Measurements from ENCODE around the gene CRMP1. TPM values are rescaled to one million over a fixed set of nuclear protein-coding genes. Genes with fewer than 3 reads are reported as not detected.
"Not testable (repeated sequence)": the region's sequence is repeated elsewhere in the genome, so short reads cannot be mapped to it uniquely, and the experiment has no call there.

The CRMP1 gene
- total RNA-seq, 1 donor from 2014 or later: 1.4 TPM

- no peaks in the 10 kb centered on the region for H3K9me3 ChIP-seq (replicated peaks)
- TF ChIP-seq, protein P1, sequence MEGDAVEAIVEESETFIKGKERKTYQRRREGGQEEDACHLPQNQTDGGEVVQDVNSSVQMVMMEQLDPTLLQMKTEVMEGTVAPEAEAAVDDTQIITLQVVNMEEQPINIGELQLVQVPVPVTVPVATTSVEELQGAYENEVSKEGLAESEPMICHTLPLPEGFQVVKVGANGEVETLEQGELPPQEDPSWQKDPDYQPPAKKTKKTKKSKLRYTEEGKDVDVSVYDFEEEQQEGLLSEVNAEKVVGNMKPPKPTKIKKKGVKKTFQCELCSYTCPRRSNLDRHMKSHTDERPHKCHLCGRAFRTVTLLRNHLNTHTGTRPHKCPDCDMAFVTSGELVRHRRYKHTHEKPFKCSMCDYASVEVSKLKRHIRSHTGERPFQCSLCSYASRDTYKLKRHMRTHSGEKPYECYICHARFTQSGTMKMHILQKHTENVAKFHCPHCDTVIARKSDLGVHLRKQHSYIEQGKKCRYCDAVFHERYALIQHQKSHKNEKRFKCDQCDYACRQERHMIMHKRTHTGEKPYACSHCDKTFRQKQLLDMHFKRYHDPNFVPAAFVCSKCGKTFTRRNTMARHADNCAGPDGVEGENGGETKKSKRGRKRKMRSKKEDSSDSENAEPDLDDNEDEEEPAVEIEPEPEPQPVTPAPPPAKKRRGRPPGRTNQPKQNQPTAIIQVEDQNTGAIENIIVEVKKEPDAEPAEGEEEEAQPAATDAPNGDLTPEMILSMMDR (IDR thresholded peaks at IDR 0.05; ENCODE audit: borderline replicate concordance): no peak
Observed at GRCh38 chr4:5857199-5857598, 35.7 kb downstream of the CRMP1 start.

DNA sequence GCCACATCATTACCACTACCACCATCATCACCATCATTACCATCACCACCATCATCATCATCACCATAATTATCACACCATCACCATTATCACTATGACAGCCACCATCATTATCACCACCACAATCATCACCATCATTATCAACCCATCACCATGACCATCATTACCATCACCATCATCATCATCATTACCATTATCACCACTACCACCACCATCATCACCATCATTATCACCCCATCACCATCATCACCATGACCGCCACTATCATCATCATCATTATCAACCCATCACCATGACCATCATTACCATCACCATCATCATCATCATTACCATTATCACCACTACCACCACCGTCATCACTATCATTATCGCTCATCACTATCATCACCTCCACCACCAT, 36.5 kb downstream of the CRMP1 start:
- H3K27ac ChIP-seq (replicated peaks); H3K36me3 ChIP-seq; DNase-seq; intact Hi-C loops (cut with micrococcal nuclease); H3K9me3 ChIP-seq (replicated peaks); H3K4me1 ChIP-seq; H3K4me3 ChIP-seq: not testable (repeated sequence)
- peaks cover 32% of the 10 kb centered on the region for H3K27me3 ChIP-seq (ENCODE audit: low read depth)

More at GRCh38 chr4:5857199-5857598, 35.7 kb downstream of the CRMP1 start:
- H3K4me3 ChIP-seq: no peak overlapping the region
- DNase-seq: no peak
- H3K27ac ChIP-seq (replicated peaks): no peak overlapping the region
- no peaks in the 10 kb centered on the region for H3K4me1 ChIP-seq
- intact Hi-C loops (cut with micrococcal nuclease): no loop called here
- H3K36me3 ChIP-seq: no peaks in the 10 kb centered on the region
- peaks cover 34% of the 10 kb centered on the region for H3K27me3 ChIP-seq (ENCODE audit: low read depth)

- H3K27ac ChIP-seq (replicated peaks): no peak overlapping the region
- no peak for DNase-seq
- intact Hi-C loops (cut with micrococcal nuclease): no loop called here
Observed at GRCh38 chr4:5854929-5855328, 38.0 kb downstream of the CRMP1 start.

DNA sequence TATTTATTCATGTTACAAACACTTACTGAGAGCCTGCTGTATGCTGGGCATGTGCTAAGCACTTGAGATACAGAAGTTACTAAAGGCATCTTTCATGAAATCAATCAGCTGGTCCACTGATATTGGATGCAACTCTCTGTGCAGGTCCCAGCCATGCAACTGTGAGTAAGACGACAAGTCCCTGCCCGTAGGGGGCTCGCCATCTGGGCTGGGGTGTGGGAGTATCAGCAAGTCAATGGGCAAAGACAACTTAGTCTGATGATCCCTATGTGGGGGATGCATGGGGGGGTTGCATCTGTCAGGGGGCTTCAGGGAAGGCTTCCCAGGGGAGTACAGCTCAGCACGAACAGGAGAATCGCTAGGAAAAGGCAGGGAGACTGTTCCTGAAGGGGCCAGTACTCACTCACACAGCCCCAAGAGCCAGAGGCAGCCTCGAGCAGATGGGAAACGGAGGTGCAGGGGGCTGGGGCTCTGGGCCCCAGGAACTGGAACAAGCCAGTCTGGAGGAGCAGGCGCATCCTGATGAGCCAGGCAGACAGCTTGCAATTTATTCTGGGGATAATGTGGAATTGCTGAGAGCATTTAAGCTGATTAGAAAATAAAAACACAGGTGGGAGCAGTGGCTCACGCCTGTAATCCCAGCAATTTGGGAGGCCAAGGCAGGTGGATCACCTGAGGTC, 40.2 kb downstream of the CRMP1 start:
- Histone ChIP-seq H3K27ac (replicated peaks) (no peak overlapping the region), H3K9me3 (replicated peaks) (no peaks in the 10 kb centered on the region), H3K36me3 (no peaks in the 10 kb centered on the region), H3K4me1 (no peaks in the 10 kb centered on the region), H3K4me3 (no peak overlapping the region), H3K27me3 (ENCODE audit: low read depth) (peaks cover 40% of the 10 kb centered on the region)
- intact Hi-C loops (cut with micrococcal nuclease): no loop called here
- no peak for DNase-seq
- TF ChIP-seq, protein P1 (IDR thresholded peaks at IDR 0.05; ENCODE audit: borderline replicate concordance): no peak

More at GRCh38 chr4:5854929-5855328, 38.0 kb downstream of the CRMP1 start:
- Histone ChIP-seq H3K4me1 (no peaks in the 10 kb centered on the region), H3K4me3 (no peak overlapping the region), H3K27me3 (ENCODE audit: low read depth) (peaks cover 30% of the 10 kb centered on the region), H3K36me3 (no peaks in the 10 kb centered on the region), H3K9me3 (replicated peaks) (no peaks in the 10 kb centered on the region)
- TF ChIP-seq, protein P1 (IDR thresholded peaks at IDR 0.05; ENCODE audit: borderline replicate concordance): no peak

DNA sequence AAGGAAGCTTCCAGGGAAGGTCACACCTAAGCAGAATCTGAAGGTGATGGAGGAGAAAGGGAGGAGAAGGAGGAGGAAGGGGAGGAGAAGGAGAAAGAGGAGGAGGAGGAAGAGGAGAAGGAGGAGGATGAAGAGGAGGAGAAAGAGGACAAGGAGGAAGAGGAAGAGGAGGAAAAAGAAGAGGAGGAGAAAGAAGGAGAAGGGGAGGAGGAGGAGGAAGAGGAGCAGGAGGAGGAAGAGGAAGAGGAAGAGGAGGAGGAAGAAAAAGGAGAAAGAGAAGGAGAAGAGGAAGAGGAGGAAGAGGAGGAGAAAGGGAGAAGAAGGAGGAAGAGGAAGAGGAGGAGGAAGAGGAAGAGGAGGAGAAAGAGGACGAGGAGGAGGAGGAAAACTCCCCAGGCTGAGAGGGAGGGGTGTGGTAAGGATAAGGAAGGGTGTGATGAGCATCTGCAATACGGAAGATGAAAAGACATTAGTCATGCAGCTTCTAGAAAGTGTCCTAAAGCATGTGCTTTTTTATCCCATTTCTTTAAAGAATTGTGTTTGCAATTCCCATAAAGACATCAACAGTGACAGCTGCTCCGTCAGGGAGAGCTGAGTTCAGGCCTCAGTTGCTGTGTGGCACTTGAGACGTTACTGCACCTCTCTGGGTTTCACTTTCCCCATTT, 41.1 kb downstream of the CRMP1 start:
- no peaks in the 10 kb centered on the region for H3K9me3 ChIP-seq (replicated peaks)
- intact Hi-C loops (cut with micrococcal nuclease): no loop called here
- H3K4me1 ChIP-seq: no peaks in the 10 kb centered on the region
- H3K4me3 ChIP-seq: no peak overlapping the region
- DNase-seq: no peak
- H3K27me3 ChIP-seq (ENCODE audit: low read depth): peaks cover 46% of the 10 kb centered on the region
- no peak overlapping the region for H3K27ac ChIP-seq (replicated peaks)
- TF ChIP-seq, protein P1 (IDR thresholded peaks at IDR 0.05; ENCODE audit: borderline replicate concordance): no peak
- H3K36me3 ChIP-seq: no peaks in the 10 kb centered on the region
